GM19099 (cell line): ENCODE data around the gene ST7.

Source experiments
- POLR2A ChIP-seq: IDR thresholded peaks from 3 replicates; pipeline ENCODE4 v1.6.1; 2011; ENCODE audit warnings: low read depth; ENCODE audit not compliant: insufficient read length; ENCODE audit errors: extremely low read depth

The ST7 gene

DNA sequence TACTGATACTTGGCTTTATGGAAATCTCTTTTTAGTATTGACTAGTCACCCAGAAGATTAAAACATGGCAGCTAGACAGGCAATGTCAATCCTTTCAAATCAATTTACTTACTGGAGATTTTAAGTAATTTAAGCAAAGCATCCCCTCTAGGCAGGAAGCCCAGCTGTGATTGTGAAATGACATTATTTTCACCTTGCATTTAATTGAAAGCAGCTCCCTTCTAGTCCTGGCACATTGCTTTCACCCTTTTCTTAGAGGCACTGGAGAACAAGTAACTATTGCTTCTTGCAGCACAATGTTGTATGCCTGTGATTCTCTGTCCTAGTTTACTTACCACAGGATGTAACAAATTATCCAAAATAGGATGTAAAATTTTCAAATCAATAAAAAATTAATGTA, 13.3 kb downstream of the ST7 start:
- TF ChIP-seq POLR2A = no peak

DNA sequence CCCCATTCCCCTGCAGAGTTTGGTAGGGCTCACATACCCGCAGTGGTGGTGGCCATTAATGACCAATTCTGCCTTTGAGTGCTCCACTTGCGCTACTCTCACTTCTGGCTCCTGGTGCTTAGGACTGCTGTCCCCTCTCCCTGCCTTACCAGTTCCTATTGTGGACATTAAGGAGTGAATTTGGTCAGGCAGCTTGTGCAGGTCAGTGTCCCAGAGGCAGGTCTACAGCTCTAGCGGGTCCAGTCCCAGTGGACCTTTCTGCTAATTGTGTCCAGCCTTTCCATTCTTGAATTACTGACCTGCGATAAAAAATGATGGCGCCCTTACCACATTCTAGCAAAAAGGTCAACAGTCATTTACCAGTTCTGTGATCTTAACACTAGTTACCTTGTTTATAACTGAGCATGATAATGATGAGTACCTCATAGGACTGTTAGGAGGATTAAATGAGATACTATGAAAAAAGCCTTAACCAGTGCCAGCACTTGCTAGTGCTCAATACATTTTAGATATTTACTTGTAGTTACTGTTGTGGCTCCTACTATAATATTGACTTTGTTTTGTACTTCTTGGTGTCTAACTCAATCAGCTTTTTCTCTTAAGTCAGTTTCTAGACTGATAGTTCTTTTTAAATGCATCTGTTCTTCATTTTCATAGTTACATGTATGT, 14.1 kb downstream of the ST7 start:
- no peak for TF ChIP-seq POLR2A

DNA sequence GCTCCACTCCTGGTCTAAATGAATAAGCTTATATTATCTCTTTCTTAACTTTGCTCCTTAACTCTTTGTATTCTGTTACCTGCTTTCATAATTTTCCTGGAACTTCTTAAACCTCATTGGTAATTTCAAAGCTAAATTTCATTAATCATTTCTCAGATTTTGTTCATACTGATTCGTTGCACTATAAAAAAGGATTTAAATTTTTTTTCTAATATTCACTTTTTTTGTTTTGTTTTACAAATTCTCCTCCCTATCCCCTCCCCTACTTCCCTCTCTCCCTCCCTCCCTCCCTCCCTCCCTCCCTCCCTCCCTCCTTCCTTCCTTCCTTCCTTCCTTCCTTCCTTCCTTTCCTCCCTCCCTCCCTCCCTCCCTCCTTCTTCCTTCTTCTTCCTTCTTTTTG, 14.7 kb downstream of the ST7 start:
- no peak for TF ChIP-seq POLR2A

DNA sequence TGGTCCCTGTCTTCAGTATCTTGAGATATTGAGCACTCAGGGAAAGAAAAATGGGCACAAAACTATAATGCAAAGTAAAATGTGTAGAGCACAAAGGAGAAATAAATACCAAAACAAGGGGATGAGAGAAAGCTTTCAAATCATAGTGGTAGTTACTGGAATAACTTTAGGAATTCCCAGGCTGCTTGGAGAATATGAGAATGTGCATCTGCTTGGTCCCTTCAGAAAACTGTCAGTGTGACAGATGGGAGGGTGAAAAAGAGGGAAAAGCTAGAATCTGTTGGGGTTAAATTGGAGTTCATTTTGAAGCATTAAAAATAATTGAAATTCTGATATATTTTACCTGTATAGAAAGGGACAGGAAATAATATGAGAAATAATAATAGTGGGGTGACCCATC, 15.3 kb downstream of the ST7 start:
- no peak for TF ChIP-seq POLR2A

DNA sequence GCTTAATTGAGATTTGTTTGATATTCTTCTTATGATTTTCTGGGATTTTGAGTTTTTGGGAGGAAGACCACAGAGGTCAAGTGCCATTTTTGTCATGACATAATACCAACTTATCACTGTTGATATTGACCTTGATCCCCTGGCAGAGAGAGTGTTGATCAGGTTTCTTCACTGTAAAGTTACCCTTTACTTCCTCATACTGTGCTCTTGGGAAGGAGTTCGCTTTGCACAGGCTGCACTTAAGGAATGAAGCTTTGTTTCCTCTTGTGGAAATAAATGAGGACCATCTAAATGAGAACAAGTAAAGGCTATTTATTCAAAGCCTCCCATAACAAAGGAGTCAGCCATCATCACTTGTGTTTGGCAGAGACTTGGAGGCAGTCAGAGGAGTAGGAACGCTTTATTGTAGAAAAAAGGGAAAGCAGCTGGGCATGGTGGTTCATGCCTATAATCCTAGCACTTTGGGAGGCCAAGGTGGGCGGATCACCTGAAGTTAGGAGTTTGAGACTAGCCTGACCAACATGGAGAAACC, 16.1 kb downstream of the ST7 start:
- no peak for TF ChIP-seq POLR2A

DNA sequence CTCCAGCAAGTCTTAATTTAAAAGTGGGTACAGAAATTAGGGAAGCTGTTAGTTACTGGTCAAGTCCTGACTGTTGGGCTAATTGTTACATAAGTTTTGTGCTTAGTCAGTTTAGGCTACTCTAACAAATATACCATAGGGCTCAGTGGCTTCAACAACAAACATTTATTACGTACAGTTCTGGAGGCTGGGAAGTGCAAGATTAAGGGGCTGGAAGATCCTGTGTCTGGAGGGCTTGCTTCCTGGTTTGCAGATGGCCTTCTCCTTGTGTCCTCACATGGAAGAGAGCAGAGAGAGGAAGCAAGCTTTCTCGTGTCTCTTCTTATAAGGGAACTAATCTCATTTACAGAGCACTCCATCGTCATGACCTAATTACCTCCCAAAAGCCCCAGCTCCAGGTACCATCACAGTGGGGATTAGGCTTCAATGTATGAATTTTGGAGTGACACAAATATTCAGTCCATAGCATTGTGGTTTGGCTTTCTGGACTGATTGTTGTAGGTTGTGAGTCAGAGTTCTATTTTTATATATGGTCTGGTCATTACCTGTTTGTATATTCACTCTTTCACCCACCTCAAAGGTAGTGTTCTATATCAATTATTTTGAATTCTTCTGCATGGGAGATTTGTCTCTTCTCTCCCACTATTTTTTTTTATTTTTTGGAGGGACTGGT, 17.1 kb downstream of the ST7 start:
- TF ChIP-seq POLR2A = no peak

DNA sequence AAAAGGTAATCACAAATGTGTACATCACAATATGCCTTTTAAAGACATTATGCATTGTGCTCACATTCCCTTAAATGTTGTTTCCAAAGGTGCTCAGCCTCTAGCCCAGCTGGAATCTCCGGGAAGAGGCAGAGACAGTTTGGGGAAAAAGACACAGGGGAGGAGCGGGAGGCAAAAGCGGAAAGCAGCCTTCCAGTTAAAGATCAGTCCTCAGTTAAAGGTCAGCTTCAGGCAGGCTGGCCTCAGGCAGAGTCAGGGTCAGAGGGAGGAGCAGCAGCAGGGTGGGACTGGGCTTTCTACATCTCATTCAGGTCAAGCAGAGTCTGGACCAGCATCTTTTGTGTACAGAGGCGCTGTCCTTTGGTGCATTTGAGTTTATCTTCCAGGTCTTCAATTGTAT, 18.6 kb downstream of the ST7 start:
- TF ChIP-seq POLR2A = no peak

DNA sequence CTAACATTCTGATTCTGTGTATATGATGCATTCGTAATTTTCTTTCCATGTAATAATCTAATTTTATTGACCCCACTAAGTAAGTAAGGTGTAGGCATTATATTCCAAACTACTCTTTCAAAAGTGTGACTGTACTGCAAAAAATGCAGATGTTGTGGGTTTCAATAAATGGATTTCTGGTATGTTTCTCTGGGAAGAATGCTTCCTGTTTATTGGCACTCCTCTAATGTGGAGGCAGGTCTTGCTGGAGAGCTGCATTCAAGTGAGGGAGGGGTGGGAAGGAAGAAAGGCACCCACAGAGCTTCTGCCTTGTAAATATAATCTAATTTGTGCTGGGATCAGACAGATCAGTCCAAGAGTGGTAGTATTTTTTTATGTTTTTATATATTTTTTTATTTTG, 23.9 kb downstream of the ST7 start:
- no peak for TF ChIP-seq POLR2A

DNA sequence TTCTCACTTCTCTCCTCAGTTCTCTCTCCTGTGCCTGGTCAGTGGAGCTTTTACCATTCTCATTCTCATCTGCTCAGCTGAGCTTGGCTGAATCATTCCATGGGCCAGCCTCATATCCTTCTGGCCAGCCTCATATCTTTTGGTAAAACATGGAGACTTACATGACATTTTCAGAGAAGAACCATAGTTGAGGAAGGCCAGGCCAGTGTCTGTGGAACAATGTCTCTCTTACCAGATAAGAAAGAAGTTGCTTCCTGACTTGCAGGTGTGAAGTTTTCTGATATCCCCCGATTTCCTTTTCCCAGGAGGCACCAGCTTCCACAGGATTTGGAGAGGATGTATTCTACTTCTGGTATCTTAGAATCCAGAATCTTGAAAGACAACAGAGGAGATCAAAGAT, 24.7 kb downstream of the ST7 start:
- no peak for TF ChIP-seq POLR2A

DNA sequence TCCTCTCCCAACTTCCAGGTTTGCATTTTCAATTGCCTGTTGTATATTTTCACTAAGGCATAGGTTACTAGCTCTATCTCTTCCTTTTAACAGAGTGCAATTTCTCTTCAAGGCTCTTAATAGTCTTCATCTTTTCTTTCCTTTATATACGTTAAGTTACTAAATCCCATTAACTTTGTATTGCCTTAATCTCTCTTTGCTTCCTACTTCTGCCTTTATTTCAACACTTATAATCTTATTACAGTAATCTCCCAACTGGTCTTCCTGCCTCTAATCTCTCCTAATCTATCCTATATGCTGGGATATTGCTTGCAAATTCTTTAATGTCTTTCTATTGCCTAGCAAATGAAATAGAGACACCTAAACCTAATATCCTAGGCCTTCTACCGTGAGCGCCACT, 26.1 kb downstream of the ST7 start:
- TF ChIP-seq POLR2A = no peak

DNA sequence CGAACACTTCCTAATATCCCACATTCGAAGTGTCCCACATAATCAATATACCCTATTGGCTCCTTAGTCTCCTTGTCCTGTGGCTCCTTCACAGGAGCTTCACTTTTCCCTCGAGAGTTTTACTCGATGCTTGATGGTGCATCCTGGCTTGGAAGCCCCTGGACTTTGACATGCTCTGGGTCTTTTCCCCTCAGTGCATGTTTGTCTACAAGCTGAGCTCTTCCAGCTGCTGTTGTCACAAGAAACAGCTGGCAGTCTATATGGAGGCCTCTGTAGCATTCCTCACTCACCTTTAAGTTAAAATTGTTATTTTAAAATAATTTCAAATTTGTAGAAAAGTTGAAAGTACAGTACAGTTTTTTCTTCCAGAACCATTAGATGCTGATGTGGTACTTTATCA, 27.1 kb downstream of the ST7 start:
- TF ChIP-seq POLR2A = no peak

DNA sequence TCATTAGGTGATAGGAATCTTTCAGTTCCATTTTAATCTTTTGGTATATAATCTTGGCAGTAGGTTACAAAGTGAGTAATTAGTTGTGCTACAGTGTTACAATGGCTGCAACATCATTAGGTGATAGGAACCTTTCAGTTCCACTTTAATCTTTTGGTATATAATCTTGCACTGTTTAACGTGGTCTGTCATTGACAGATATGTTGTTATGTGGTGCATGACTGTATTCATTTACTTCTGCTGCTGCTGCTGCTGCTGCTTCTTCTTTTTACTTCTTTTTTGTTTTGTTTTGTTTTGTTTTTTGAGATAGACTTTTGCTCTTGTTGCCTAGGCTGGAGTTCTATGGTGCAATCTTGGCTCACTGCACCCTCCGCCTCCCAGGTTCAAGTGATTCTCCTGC, 28.6 kb downstream of the ST7 start:
- no peak for TF ChIP-seq POLR2A

DNA sequence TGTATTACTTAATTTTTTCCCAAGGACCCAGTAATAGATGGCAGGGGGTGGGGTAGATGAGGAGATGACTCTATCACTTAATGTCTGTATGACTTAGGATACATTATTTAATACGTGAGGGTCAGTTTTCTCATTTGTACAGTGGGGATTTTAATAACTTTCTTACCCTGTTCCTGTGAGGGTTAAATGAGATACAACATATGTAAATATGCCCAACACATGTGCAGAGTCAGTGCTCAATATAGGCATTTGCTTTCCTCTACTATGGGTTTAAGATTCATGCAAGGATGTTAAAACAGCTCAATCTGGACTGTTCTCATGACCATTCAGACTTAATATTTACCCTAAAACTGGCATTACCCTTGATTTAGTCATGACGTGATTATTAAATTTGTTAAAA, 31.2 kb downstream of the ST7 start:
- no peak for TF ChIP-seq POLR2A

DNA sequence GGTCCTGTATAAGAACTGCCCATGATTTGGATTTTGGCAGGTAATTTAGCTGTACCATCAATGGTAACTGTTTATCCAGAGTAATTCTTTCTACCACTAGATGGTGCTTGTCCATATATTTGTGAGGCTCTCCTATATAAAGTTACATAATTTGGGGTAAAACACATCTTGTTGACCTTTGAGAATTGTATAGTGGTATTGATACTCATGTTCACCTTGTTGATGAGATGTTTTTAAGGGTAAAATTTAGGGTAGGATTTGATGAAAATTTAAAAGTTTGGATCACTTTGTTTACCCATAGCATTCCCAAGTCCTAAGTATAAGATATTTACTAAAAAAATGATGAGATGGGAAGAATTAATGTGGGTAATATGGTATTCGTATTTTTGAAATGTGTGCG, 31.6 kb downstream of the ST7 start:
- TF ChIP-seq POLR2A = no peak

DNA sequence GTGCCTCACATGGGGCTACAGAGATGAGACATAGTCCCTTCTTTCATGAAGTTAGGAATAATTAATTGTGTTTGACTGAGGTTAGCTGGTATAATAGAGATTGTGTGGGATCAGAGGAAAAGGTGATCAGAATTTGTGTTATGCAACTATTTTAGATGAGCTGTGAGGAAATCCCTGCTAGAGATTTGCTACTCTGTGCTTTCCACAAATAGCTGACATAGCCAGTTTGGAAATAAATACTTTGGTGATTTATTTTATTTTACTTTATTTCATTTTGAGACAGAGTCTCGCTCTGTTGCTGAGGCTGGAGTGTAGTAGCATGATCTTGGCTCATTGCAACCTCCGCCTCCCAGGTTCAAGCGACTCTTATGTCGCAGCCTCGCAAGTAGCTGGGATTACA, 32.3 kb downstream of the ST7 start:
- TF ChIP-seq POLR2A = no peak
